HepG2 (cell line): ENCODE measurements around the gene SMCHD1. TPM values are rescaled to one million over a fixed set of nuclear protein-coding genes. Genes with fewer than 3 reads are reported as not detected.

Source experiments
- ATAC-seq: fragments of 200-7000 bp; cut with Tn5 transposase; 3 replicates; pipeline ENCODE4 v1.9.1; 2020; ENCODE audit warnings: mild to moderate bottlenecking, moderate library complexity
- BruUV-seq: library from RNA; stranded (reverse); fragments of 400-500 nt; replicated peaks from 2 replicates; lab custom pipeline; 2021; lab: Mats Ljungman, UMichigan
- CTCF ChIA-PET: fragments of 300-600 bp; formaldehyde crosslinking; extraction: SDS; loops from one replicate; lab custom pipeline; 2021; ENCODE audit warnings: low total read pairs, inconsistent platforms, low intra/inter-chr PET ratio; lab: Yijun Ruan, JAX
- POLR2A ChIA-PET: fragments of 350-600 bp; sonication (Branson Sonifier 250); formaldehyde crosslinking; loops from one replicate; lab custom pipeline; 2020; ENCODE audit warnings: antibody characterized with exemption, inconsistent platforms; lab: Yijun Ruan, JAX
- DNase-seq: peaks from one replicate; pipeline ENCODE4 v3.0.0-alpha.2; 2015; ENCODE audit warnings: low spot score
- FAIRE-seq: peaks from 3 replicates; lab custom pipeline; 2011; peaks lifted over from hg19 to GRCh38; lab: Jason Lieb, UNC
- H2AFZ ChIP-seq: one replicate; pipeline ENCODE4 v1.6.1; 2011; ENCODE audit warnings: low read length, inconsistent platforms
- H3K27ac ChIP-seq: fragments of 300-600 bp; 3 replicates; pipeline ENCODE4 v1.8.0; 2011; ENCODE audit warnings: mixed run types, mild to moderate bottlenecking, mixed read lengths, low read length, inconsistent platforms; ENCODE audit not compliant: insufficient read depth; ENCODE audit errors: extremely low read length
- H3K27me3 ChIP-seq, 2 experiments: fragments of 200-600 bp in 1 of 2; 2 replicates in 1 of 2; 3 replicates in 1 of 2; pipeline versions ENCODE4 v1.6.0 to v1.8.0; 2011; ENCODE audit warnings: low read length in 2 of 2, mild to moderate bottlenecking in 2 of 2, moderate library complexity in 2 of 2, inconsistent platforms in 1 of 2; ENCODE audit not compliant: insufficient read depth in 2 of 2, control insufficient read depth in 1 of 2
- H3K36me3 ChIP-seq, 2 experiments: fragments of 200-600 bp in 1 of 2; replicated peaks in 1 of 2; 2 replicates in 1 of 2; 3 replicates in 1 of 2; pipeline versions ENCODE4 v1.5.1 to v1.8.0; 2011; ENCODE audit warnings: low read length in 2 of 2, inconsistent platforms in 1 of 2; ENCODE audit not compliant: insufficient read depth in 2 of 2, control insufficient read depth in 1 of 2
- H3K4me1 ChIP-seq: 2 replicates; pipeline ENCODE4 v1.5.1; 2012; ENCODE audit warnings: low read length, inconsistent platforms; ENCODE audit not compliant: insufficient read depth
- H3K4me2 ChIP-seq: 2 replicates; pipeline ENCODE4 v1.6.0; 2011; ENCODE audit warnings: low read depth, low read length, inconsistent platforms
- H3K4me3 ChIP-seq, 3 experiments: fragments of 200-600 bp in 1 of 3; sonication (generic), shearing (Covaris generic) in 1 of 3; replicated peaks in 1 of 3; 2 replicates each; pipeline ENCODE4 v1.5.1; 2011 to 2016; ENCODE audit warnings: low read length in 3 of 3, inconsistent platforms in 2 of 3, low read depth in 2 of 3, mild to moderate bottlenecking in 2 of 3, control low read depth in 1 of 3, mixed read lengths in 1 of 3; ENCODE audit not compliant: insufficient read depth in 1 of 3
- H3K79me2 ChIP-seq: one replicate; pipeline ENCODE4 v1.6.1; 2011; ENCODE audit warnings: low read length, inconsistent platforms; ENCODE audit not compliant: insufficient read depth
- H3K9ac ChIP-seq: 2 replicates; pipeline ENCODE4 v1.6.0; 2011; ENCODE audit warnings: mild to moderate bottlenecking, low read depth, low read length, inconsistent platforms; ENCODE audit not compliant: insufficient read depth
- H3K9me3 ChIP-seq: 2 replicates; pipeline ENCODE4 v1.5.1; 2012; ENCODE audit warnings: mild to moderate bottlenecking, low read length
- H4K20me1 ChIP-seq: 2 replicates; pipeline ENCODE4 v1.6.0; 2011; ENCODE audit warnings: inconsistent platforms, mild to moderate bottlenecking, low read length, moderate library complexity; ENCODE audit not compliant: insufficient read depth
- IKZF4 ChIP-seq: sonication (generic); formaldehyde crosslinking; IDR thresholded peaks from 2 replicates; pipeline ENCODE4 v1.5.1; 2020; ENCODE audit warnings: borderline replicate concordance, mild to moderate bottlenecking, low read depth, missing genetic modification reagents; ENCODE audit errors: not compliant biosample characterization
- SIX1 ChIP-seq: sonication (generic); formaldehyde crosslinking; IDR thresholded peaks from 2 replicates; pipeline ENCODE4 v1.4.0; 2020; ENCODE audit warnings: missing genetic modification reagents, borderline replicate concordance
- SRSF9 ChIP-seq: fragments of 200-400 bp; formaldehyde crosslinking; IDR thresholded peaks from 2 replicates; pipeline ENCODE4 v1.6.1; 2018; ENCODE audit warnings: borderline replicate concordance, mild to moderate bottlenecking, low read depth, low read length; ENCODE audit not compliant: insufficient read depth, poor library complexity, severe bottlenecking
- YY1 ChIP-seq: IDR thresholded peaks from 2 replicates; pipeline ENCODE4 v1.6.1; 2011; ENCODE audit warnings: low read length, low read depth, moderate library complexity, mild to moderate bottlenecking; ENCODE audit not compliant: insufficient read depth, insufficient replicate concordance
- ZKSCAN5 ChIP-seq: sonication (generic); formaldehyde crosslinking; IDR thresholded peaks from 2 replicates; pipeline ENCODE4 v1.5.1; 2020; ENCODE audit warnings: mild to moderate bottlenecking, missing genetic modification reagents
- ZNF20 ChIP-seq: sonication (generic); formaldehyde crosslinking; IDR thresholded peaks from 2 replicates; pipeline ENCODE4 v1.4.0; 2020; ENCODE audit warnings: mild to moderate bottlenecking, moderate library complexity, missing genetic modification reagents
- WGBS: methylation state at CpG from one replicate; pipeline ENCODE4 v1.1.6; 2017; ENCODE audit warnings: low lambda C conversion rate; 5-methylcytosine and 5-hydroxymethylcytosine counted together
- in situ Hi-C: cut with HindIII; loops from 2 replicates; pipeline ENCODE4 v1.10.0; 2017; ENCODE audit warnings: low pct_unique_long_range_greater_than_20kb; ENCODE audit not compliant: extremely low pct_ligation_motif_present
- intact Hi-C: fragments of 100-400 bp; cut with micrococcal nuclease; formaldehyde crosslinking; loops from one replicate; pipeline ENCODE4 v1.10.0; 2022; ENCODE audit not compliant: unreplicated experiment
- polyA plus RNA-seq, 8 experiments: library from polyadenylated mRNA; depleted of rRNA in 3 of 8; stranded (reverse) in 7 of 8; unstranded in 1 of 8; fragments of >200 nt; fragmentation: Illumina TruSeq in 4 of 8; extraction: Trizol in 4 of 8; gene quantifications; 2 replicates each; pipeline versions ENCODE4 v1.2.1 to v1.2.3, GENCODE V29; 2011 to 2016; ENCODE audit warnings: low read depth in 4 of 8, missing spikeins in 1 of 8, mixed read lengths in 1 of 8; ENCODE audit not compliant: insufficient read depth in 1 of 8
- total RNA-seq, 5 experiments: library from RNA; depleted of rRNA; stranded (reverse); fragments of >200 nt; fragmentation: Illumina TruSeq; extraction: Trizol; gene quantifications; 2 replicates each; pipeline ENCODE4 v1.2.3, GENCODE V29; 2016; ENCODE audit warnings: low read depth in 1 of 5
- TF ChIP-seq, protein P1 (sequence below): IDR thresholded peaks from 2 replicates; pipeline ENCODE4 v1.6.1; 2018; ENCODE audit warnings: missing genetic modification reagents, mild to moderate bottlenecking, missing compliant biosample characterization
- TF ChIP-seq, protein P2 (sequence below): IDR thresholded peaks from 2 replicates; pipeline ENCODE4 v1.6.1; 2012; ENCODE audit warnings: inconsistent platforms
- TF ChIP-seq, protein P3 (sequence below): sonication (generic); formaldehyde crosslinking; conservative IDR thresholded peaks from 2 replicates; pipeline ENCODE4 v1.4.0; 2020; ENCODE audit warnings: missing genetic modification reagents
- TF ChIP-seq, protein P4 (sequence below): sonication (generic); formaldehyde crosslinking; IDR thresholded peaks from 2 replicates; pipeline ENCODE4 v1.4.0; 2020; ENCODE audit warnings: missing genetic modification reagents; ENCODE audit errors: not compliant biosample characterization
- TF ChIP-seq, protein P5 (sequence below): sonication (generic); formaldehyde crosslinking; IDR thresholded peaks from 2 replicates; pipeline ENCODE4 v1.8.1; 2023; ENCODE audit warnings: missing genetic modification reagents, mild to moderate bottlenecking, borderline replicate concordance
- TF ChIP-seq, protein P6 (sequence below): sonication (generic); formaldehyde crosslinking; IDR thresholded peaks from 2 replicates; pipeline ENCODE4 v1.5.0; 2020; ENCODE audit warnings: missing genetic modification reagents, mild to moderate bottlenecking, borderline replicate concordance

The SMCHD1 gene
- total and polyA plus RNA-seq, 2 of the 13 experiments (the other 11 are each of a cell fraction or from before 2014, with no cell fraction given): 21.4 to 93.6 TPM

DNA sequence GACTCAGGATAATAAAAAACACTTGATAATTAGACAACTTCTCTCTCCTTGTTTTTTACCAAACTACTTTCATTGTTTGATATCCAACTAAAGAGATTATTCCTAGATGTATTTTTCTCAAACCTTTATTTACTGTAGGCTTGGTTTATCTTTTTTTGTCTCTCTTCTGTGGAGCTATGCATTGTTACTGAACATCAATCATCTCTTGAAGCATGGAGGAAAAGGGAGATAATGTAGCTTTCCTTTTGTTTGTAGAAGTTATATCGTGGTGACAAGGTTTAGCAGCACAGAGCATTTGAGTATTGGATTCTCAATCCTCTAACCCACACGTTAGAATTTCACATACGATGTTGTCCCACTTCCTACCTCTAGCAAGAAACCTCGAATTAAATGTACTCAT lies 41.7 kb downstream of the SMCHD1 start:
- BruUV-seq: no TSS peak

More for the DNA sequence above, 41.7 kb downstream of the SMCHD1 start:
- no peak for DNase-seq
- Histone ChIP-seq H3K9ac (no peak overlapping the region), H3K4me1 (no peaks in the 10 kb centered on the region), H3K4me3 (no peak overlapping the region), H4K20me1 (no peaks in the 10 kb centered on the region), H2AFZ (no peak overlapping the region)
- CTCF ChIA-PET: no interaction called here
- intact Hi-C loops: no loop called here
- ATAC-seq: no peak
- no peak for FAIRE-seq
- in situ Hi-C loops: no loop called here
- 95% methylated on average over 4 of the region's 4 CpGs for WGBS
- TF ChIP-seq, protein P1, sequence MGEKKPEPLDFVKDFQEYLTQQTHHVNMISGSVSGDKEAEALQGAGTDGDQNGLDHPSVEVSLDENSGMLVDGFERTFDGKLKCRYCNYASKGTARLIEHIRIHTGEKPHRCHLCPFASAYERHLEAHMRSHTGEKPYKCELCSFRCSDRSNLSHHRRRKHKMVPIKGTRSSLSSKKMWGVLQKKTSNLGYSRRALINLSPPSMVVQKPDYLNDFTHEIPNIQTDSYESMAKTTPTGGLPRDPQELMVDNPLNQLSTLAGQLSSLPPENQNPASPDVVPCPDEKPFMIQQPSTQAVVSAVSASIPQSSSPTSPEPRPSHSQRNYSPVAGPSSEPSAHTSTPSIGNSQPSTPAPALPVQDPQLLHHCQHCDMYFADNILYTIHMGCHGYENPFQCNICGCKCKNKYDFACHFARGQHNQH (CRISPR knock-in tag): no peak
- TF ChIP-seq, protein P2, sequence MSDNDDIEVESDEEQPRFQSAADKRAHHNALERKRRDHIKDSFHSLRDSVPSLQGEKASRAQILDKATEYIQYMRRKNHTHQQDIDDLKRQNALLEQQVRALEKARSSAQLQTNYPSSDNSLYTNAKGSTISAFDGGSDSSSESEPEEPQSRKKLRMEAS: no peak
- TF ChIP-seq, protein P3, sequence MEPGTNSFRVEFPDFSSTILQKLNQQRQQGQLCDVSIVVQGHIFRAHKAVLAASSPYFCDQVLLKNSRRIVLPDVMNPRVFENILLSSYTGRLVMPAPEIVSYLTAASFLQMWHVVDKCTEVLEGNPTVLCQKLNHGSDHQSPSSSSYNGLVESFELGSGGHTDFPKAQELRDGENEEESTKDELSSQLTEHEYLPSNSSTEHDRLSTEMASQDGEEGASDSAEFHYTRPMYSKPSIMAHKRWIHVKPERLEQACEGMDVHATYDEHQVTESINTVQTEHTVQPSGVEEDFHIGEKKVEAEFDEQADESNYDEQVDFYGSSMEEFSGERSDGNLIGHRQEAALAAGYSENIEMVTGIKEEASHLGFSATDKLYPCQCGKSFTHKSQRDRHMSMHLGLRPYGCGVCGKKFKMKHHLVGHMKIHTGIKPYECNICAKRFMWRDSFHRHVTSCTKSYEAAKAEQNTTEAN (CRISPR knock-in tag): no peak
- TF ChIP-seq SRSF9 (no peak), ZNF20 (no peak), SIX1 (CRISPR knock-in tag) (no peak), IKZF4 (no peak), ZKSCAN5 (CRISPR knock-in tag) (no peak), YY1 (no peak)
- TF ChIP-seq, protein P4, sequence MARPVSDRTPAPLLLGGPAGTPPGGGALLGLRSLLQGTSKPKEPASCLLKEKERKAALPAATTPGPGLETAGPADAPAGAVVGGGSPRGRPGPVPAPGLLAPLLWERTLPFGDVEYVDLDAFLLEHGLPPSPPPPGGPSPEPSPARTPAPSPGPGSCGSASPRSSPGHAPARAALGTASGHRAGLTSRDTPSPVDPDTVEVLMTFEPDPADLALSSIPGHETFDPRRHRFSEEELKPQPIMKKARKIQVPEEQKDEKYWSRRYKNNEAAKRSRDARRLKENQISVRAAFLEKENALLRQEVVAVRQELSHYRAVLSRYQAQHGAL (CRISPR knock-in tag): no peak
- TF ChIP-seq, protein P5, sequence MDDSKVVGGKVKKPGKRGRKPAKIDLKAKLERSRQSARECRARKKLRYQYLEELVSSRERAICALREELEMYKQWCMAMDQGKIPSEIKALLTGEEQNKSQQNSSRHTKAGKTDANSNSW (CRISPR knock-in tag): no peak
- TF ChIP-seq, protein P6, sequence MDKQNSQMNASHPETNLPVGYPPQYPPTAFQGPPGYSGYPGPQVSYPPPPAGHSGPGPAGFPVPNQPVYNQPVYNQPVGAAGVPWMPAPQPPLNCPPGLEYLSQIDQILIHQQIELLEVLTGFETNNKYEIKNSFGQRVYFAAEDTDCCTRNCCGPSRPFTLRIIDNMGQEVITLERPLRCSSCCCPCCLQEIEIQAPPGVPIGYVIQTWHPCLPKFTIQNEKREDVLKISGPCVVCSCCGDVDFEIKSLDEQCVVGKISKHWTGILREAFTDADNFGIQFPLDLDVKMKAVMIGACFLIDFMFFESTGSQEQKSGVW (CRISPR knock-in tag): no peak
- TF ChIP-seq, all 625 proteins: peak for 0
- no peak overlapping the region for H3K4me2 ChIP-seq
- peaks cover 10 to 81% of the 10 kb centered on the region in 2 experiments for H3K36me3 ChIP-seq
- POLR2A ChIA-PET: no interaction called here
- H3K79me2 ChIP-seq: no peaks in the 10 kb centered on the region
- no peak overlapping the region for H3K27ac ChIP-seq
- no peaks in the 10 kb centered on the region; a peak in 1 of 5 replicates for H3K27me3 ChIP-seq
- no peaks in the 10 kb centered on the region for H3K9me3 ChIP-seq
